ENCODE results near the gene CACNA1H. TPM values are rescaled to one million over a fixed set of nuclear protein-coding genes. Genes with fewer than 3 reads are reported as not detected.

CACNA1H gene
- total RNA-seq, 5 donors from 2014 or later (not counting 1 experiment from before 2014, with no cell fraction given): 3.4 to 8.2 (median 4.8) TPM

DNA sequence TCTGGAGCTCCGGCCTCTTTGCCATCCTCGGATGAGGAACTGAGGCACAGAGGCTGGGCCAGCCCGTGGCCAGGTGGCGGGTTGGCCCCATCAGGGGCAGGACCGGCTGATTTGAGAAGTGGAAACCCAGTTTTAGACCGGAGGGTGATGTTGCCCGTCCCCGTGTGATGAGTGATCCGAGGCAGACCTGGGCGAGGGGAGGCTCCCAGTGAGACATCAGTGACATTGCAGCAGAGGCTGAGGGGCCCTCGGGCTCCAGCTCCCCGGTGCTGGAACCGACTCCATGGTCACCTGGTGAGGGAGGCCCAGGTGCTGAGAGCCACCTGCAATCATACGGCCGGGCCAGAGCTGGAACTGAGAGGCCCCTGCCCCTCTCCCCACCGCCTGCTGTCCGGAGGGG, 26.9 kb upstream of the CACNA1H start:
- H3K4me1 ChIP-seq (ENCODE audit: control insufficient read depth in 1 of 2, extremely low read depth in 1 of 2, insufficient read depth in 2 of 2, low read length in 2 of 2): peaks cover 0 to 9% of the 10 kb centered on the region in 2 experiments
- no peak overlapping the region for H3K27ac ChIP-seq (ENCODE audit: low read length)
- H3K4me3 Mint-ChIP-seq: no peak overlapping the region
- no peak overlapping the region for H3K27ac Mint-ChIP-seq
- no peaks in the 10 kb centered on the region for H3K4me1 Mint-ChIP-seq
- H3K27me3 Mint-ChIP-seq: no peaks in the 10 kb centered on the region
- WGBS (ENCODE audit: insufficient coverage): 67% methylated on average over 15 of the region's 17 CpGs
- no peak for DNase-seq
- H3K9me3 ChIP-seq: no peaks in the 10 kb centered on the region
- CTCF ChIA-PET: no interaction called here
- peak in 1 of 4 experiments; percentile 10 for ATAC-seq (replicated peaks in 1 of 4)
- POLR2A ChIA-PET: no interaction called here
- H3K9me3 Mint-ChIP-seq: no peaks in the 10 kb centered on the region
- no peaks in the 10 kb centered on the region for H3K36me3 Mint-ChIP-seq
- H3K4me3 ChIP-seq (ENCODE audit: control insufficient read depth in 1 of 2, extremely low read depth in 1 of 2, low read length in 1 of 2): no peak overlapping the region
- no peaks in the 10 kb centered on the region for H3K36me3 ChIP-seq (ENCODE audit: control insufficient read depth in 2 of 2, extremely low read depth in 1 of 2, insufficient read depth in 1 of 2, low read length in 1 of 2)
- peaks cover 0 to 58% of the 10 kb centered on the region in 2 experiments for H3K27me3 ChIP-seq (replicated peaks in 1 of 2; ENCODE audit: control insufficient read depth in 2 of 2, extremely low read depth in 1 of 2, insufficient read depth in 2 of 2, low read length in 1 of 2)

DNA sequence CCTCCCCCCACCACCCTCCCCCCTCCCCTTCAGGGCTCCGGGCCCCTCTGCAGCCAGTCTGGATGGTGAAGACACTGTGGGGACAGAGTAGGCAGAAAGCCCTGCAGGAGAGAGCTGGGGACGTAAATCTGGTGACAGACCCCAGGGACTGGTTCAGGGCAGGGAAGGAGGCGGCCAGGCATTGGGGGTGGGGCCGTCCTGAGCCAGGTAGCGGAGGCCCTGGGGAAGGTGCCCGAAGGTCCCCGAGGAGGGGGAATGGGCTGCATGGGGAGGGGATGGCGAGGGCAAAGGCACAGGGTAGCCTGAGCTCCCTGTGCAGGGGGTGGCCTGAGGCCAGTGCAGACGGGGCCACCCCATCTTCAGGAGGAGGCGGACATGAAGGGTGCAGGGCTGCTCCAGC, 26.3 kb upstream of the CACNA1H start:
- WGBS (ENCODE audit: insufficient coverage): 47% methylated on average over 9 of the region's 10 CpGs
- no peak overlapping the region for H3K4me3 ChIP-seq (ENCODE audit: control insufficient read depth in 1 of 2, extremely low read depth in 1 of 2, low read length in 1 of 2)
- peaks cover 0 to 9% of the 10 kb centered on the region in 2 experiments for H3K4me1 ChIP-seq (ENCODE audit: control insufficient read depth in 1 of 2, extremely low read depth in 1 of 2, insufficient read depth in 2 of 2, low read length in 2 of 2)
- H3K36me3 ChIP-seq (ENCODE audit: control insufficient read depth in 2 of 2, extremely low read depth in 1 of 2, insufficient read depth in 1 of 2, low read length in 1 of 2): no peaks in the 10 kb centered on the region
- peaks cover 0 to 58% of the 10 kb centered on the region in 2 experiments for H3K27me3 ChIP-seq (replicated peaks in 1 of 2; ENCODE audit: control insufficient read depth in 2 of 2, extremely low read depth in 1 of 2, insufficient read depth in 2 of 2, low read length in 1 of 2)
- ChIA-PET POLR2A (no interaction called here), CTCF (no interaction called here)
- DNase-seq (no peak), ATAC-seq (replicated peaks in 1 of 4) (no peak)
- no peaks in the 10 kb centered on the region for H3K4me1 Mint-ChIP-seq
- H3K9me3 Mint-ChIP-seq: no peaks in the 10 kb centered on the region
- no peak overlapping the region for H3K27ac Mint-ChIP-seq
- H3K27me3 Mint-ChIP-seq: no peaks in the 10 kb centered on the region
- H3K9me3 ChIP-seq: no peaks in the 10 kb centered on the region
- H3K4me3 Mint-ChIP-seq: no peak overlapping the region
- H3K27ac ChIP-seq (ENCODE audit: low read length): no peak overlapping the region
- H3K36me3 Mint-ChIP-seq: no peaks in the 10 kb centered on the region

DNA sequence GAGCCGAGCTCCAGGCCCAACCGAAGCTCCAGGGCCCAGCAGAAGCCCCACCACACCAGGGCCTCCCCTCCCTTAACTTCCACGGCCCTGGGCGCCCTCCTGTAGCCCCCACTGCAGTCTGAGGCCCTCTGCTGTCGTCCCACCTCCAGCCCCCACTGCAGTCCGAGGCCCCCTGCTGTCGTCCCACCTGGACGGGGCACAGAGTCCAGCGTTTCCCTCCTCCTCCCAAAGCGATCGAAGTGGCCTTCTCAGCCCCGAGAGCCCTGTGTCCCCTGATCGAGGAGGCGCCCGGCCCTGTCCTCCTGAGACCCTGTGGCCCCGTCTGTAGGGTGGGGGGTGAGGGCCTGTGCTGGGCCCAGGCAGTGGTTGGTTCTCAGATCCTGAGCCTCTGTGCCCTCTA, 25.8 kb upstream of the CACNA1H start:
- H3K4me1 Mint-ChIP-seq: no peaks in the 10 kb centered on the region
- no peak overlapping the region for H3K4me3 Mint-ChIP-seq
- WGBS (ENCODE audit: insufficient coverage): 57% methylated on average over 3 of the region's 16 CpGs
- ATAC-seq (replicated peaks in 1 of 4): no peak
- CTCF ChIA-PET: no interaction called here
- no peak overlapping the region for H3K4me3 ChIP-seq (ENCODE audit: control insufficient read depth in 1 of 2, extremely low read depth in 1 of 2, low read length in 1 of 2)
- H3K36me3 ChIP-seq (ENCODE audit: control insufficient read depth in 2 of 2, extremely low read depth in 1 of 2, insufficient read depth in 1 of 2, low read length in 1 of 2): no peaks in the 10 kb centered on the region
- no peak overlapping the region for H3K27ac Mint-ChIP-seq
- H3K27me3 ChIP-seq (replicated peaks in 1 of 2; ENCODE audit: control insufficient read depth in 2 of 2, extremely low read depth in 1 of 2, insufficient read depth in 2 of 2, low read length in 1 of 2): peaks cover 0 to 53% of the 10 kb centered on the region in 2 experiments
- no peaks in the 10 kb centered on the region for H3K36me3 Mint-ChIP-seq
- no peaks in the 10 kb centered on the region for H3K27me3 Mint-ChIP-seq
- peaks cover 0 to 9% of the 10 kb centered on the region in 2 experiments for H3K4me1 ChIP-seq (ENCODE audit: control insufficient read depth in 1 of 2, extremely low read depth in 1 of 2, insufficient read depth in 2 of 2, low read length in 2 of 2)
- H3K27ac ChIP-seq (ENCODE audit: low read length): no peak overlapping the region
- POLR2A ChIA-PET: no interaction called here
- H3K9me3 ChIP-seq: no peaks in the 10 kb centered on the region
- no peaks in the 10 kb centered on the region for H3K9me3 Mint-ChIP-seq
- DNase-seq: no peak

GRCh38 chr16:1127971-1128715, 24.8 kb upstream of the CACNA1H start:
- H3K4me1 ChIP-seq (ENCODE audit: control insufficient read depth in 1 of 2, extremely low read depth in 1 of 2, insufficient read depth in 2 of 2, low read length in 2 of 2): peaks cover 0 to 9% of the 10 kb centered on the region in 2 experiments
- WGBS (ENCODE audit: insufficient coverage): 78% methylated on average over 26 of the region's 31 CpGs
- H3K4me3 ChIP-seq (ENCODE audit: control insufficient read depth in 1 of 2, extremely low read depth in 1 of 2, low read length in 1 of 2): no peak overlapping the region
- no peak overlapping the region for H3K27ac ChIP-seq (ENCODE audit: low read length)
- Mint-ChIP-seq H3K36me3 (no peaks in the 10 kb centered on the region), H3K4me1 (no peaks in the 10 kb centered on the region), H3K27me3 (peaks cover 0 to 1% of the 10 kb centered on the region in 2 donors), H3K27ac (no peak overlapping the region), H3K4me3 (no peak overlapping the region), H3K9me3 (no peaks in the 10 kb centered on the region)
- ATAC-seq (replicated peaks in 1 of 4) (no peak), DNase-seq (no peak)
- no peaks in the 10 kb centered on the region for H3K9me3 ChIP-seq
- no peaks in the 10 kb centered on the region for H3K36me3 ChIP-seq (ENCODE audit: control insufficient read depth in 2 of 2, extremely low read depth in 1 of 2, insufficient read depth in 1 of 2, low read length in 1 of 2)
- CTCF ChIA-PET: no interaction called here
- POLR2A ChIA-PET: no interaction called here
- peaks cover 0 to 47% of the 10 kb centered on the region in 2 experiments for H3K27me3 ChIP-seq (replicated peaks in 1 of 2; ENCODE audit: control insufficient read depth in 2 of 2, extremely low read depth in 1 of 2, insufficient read depth in 2 of 2, low read length in 1 of 2)

GRCh38 chr16:1129106-1129960, 23.6 kb upstream of the CACNA1H start:
- POLR2A ChIA-PET: no interaction called here
- Histone ChIP-seq H3K4me3 (ENCODE audit: control insufficient read depth in 1 of 2, extremely low read depth in 1 of 2, low read length in 1 of 2) (no peak overlapping the region), H3K27ac (ENCODE audit: low read length) (no peak overlapping the region), H3K36me3 (ENCODE audit: control insufficient read depth in 2 of 2, extremely low read depth in 1 of 2, insufficient read depth in 1 of 2, low read length in 1 of 2) (no peaks in the 10 kb centered on the region), H3K27me3 (replicated peaks in 1 of 2; ENCODE audit: control insufficient read depth in 2 of 2, extremely low read depth in 1 of 2, insufficient read depth in 2 of 2, low read length in 1 of 2) (peaks cover 0 to 47% of the 10 kb centered on the region in 2 experiments), H3K9me3 (no peaks in the 10 kb centered on the region), H3K4me1 (ENCODE audit: control insufficient read depth in 1 of 2, extremely low read depth in 1 of 2, insufficient read depth in 2 of 2, low read length in 2 of 2) (peaks cover 0 to 9% of the 10 kb centered on the region in 2 experiments)
- Mint-ChIP-seq H3K27me3 (peaks cover 0 to 5% of the 10 kb centered on the region in 2 donors), H3K9me3 (no peaks in the 10 kb centered on the region), H3K27ac (no peak overlapping the region), H3K4me3 (no peak overlapping the region), H3K36me3 (no peaks in the 10 kb centered on the region), H3K4me1 (no peaks in the 10 kb centered on the region)
- 83% methylated on average over 40 of the region's 48 CpGs for WGBS (ENCODE audit: insufficient coverage)
- CTCF ChIA-PET: no interaction called here
- DNase-seq: no peak
- no peak for ATAC-seq (replicated peaks in 1 of 4)

DNA sequence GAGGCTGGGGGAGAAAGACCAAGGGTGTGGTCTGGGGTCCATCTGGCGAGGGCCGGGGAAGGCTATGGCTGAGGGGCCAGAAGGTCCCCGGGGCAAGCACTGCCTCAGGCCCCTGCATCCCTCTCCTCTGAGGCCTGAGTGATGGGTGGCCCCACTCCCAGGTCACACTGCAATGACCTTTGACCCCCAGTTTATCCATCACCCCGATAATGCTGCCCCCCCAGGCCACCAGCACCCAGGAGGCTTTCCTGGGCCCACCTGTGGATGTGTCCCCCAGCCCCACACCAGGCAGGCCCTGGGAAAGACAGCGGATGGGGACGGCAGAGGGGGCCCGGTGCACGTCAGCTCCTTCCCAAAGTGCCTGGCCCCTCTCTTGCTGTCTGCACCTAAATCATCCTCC, 22.5 kb upstream of the CACNA1H start:
- no peak overlapping the region for H3K27ac Mint-ChIP-seq
- DNase-seq (no peak), ATAC-seq (replicated peaks in 1 of 4) (no peak)
- Histone ChIP-seq H3K4me3 (ENCODE audit: control insufficient read depth in 1 of 2, extremely low read depth in 1 of 2, low read length in 1 of 2) (no peak overlapping the region), H3K27me3 (replicated peaks in 1 of 2; ENCODE audit: control insufficient read depth in 2 of 2, extremely low read depth in 1 of 2, insufficient read depth in 2 of 2, low read length in 1 of 2) (peaks cover 0 to 39% of the 10 kb centered on the region in 2 experiments), H3K36me3 (ENCODE audit: control insufficient read depth in 2 of 2, extremely low read depth in 1 of 2, insufficient read depth in 1 of 2, low read length in 1 of 2) (no peaks in the 10 kb centered on the region), H3K9me3 (no peaks in the 10 kb centered on the region), H3K4me1 (ENCODE audit: control insufficient read depth in 1 of 2, extremely low read depth in 1 of 2, insufficient read depth in 2 of 2, low read length in 2 of 2) (peaks cover 0 to 6% of the 10 kb centered on the region in 2 experiments), H3K27ac (ENCODE audit: low read length) (no peak overlapping the region)
- no peaks in the 10 kb centered on the region for H3K4me1 Mint-ChIP-seq
- ChIA-PET CTCF (no interaction called here), POLR2A (no interaction called here)
- WGBS (ENCODE audit: insufficient coverage): 80% methylated on average over 4 of the region's 8 CpGs
- H3K36me3 Mint-ChIP-seq: no peaks in the 10 kb centered on the region
- H3K27me3 Mint-ChIP-seq: peaks cover 0 to 5% of the 10 kb centered on the region in 2 donors
- H3K9me3 Mint-ChIP-seq: no peaks in the 10 kb centered on the region
- H3K4me3 Mint-ChIP-seq: no peak overlapping the region
